AG09319 (cell line): Measurements from ENCODE around the gene ATP6V1F.

Experiments
- DNase-seq: peaks from one replicate; pipeline ENCODE4 v3.0.0-alpha.2; 2010; ENCODE audit warnings: low read depth; ENCODE audit errors: extremely low read depth
- TF ChIP-seq, protein P1 (sequence below): IDR thresholded peaks from 2 replicates; pipeline ENCODE4 v1.5.1; 2011; ENCODE audit warnings: low read depth, mild to moderate bottlenecking, inconsistent platforms, low read length, moderate library complexity

ATP6V1F gene

DNA sequence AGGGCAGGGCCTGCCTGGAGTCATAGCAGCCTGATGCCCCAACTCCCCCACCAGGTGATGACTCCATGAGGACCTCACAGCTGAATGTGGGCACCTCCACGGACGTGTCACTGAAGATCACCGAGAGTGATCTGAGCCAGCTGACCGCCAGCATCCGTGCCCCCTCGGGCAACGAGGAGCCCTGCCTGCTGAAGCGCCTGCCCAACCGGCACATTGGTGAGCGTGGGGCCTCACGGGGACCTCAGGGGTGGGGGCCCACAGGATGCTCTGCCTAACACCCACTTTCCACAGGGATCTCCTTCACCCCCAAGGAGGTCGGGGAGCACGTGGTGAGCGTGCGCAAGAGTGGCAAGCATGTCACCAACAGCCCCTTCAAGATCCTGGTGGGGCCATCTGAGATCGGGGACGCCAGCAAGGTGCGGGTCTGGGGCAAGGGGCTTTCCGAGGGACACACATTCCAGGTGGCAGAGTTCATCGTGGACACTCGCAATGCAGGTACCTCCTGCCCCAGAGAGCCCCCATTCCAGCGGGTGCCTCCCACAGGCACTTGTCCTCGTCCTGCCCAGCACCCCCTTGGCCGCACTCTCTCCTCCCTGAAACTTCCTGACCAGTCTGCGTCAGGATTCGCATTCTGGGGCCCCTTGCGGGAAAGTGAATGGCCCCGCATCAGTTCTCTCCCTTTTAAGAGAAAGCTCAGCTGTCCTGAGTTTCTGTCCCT lies 10.0 kb upstream of the ATP6V1F start:
- TF ChIP-seq, protein P1, sequence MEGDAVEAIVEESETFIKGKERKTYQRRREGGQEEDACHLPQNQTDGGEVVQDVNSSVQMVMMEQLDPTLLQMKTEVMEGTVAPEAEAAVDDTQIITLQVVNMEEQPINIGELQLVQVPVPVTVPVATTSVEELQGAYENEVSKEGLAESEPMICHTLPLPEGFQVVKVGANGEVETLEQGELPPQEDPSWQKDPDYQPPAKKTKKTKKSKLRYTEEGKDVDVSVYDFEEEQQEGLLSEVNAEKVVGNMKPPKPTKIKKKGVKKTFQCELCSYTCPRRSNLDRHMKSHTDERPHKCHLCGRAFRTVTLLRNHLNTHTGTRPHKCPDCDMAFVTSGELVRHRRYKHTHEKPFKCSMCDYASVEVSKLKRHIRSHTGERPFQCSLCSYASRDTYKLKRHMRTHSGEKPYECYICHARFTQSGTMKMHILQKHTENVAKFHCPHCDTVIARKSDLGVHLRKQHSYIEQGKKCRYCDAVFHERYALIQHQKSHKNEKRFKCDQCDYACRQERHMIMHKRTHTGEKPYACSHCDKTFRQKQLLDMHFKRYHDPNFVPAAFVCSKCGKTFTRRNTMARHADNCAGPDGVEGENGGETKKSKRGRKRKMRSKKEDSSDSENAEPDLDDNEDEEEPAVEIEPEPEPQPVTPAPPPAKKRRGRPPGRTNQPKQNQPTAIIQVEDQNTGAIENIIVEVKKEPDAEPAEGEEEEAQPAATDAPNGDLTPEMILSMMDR = no peak
- DNase-seq = no peak

DNA sequence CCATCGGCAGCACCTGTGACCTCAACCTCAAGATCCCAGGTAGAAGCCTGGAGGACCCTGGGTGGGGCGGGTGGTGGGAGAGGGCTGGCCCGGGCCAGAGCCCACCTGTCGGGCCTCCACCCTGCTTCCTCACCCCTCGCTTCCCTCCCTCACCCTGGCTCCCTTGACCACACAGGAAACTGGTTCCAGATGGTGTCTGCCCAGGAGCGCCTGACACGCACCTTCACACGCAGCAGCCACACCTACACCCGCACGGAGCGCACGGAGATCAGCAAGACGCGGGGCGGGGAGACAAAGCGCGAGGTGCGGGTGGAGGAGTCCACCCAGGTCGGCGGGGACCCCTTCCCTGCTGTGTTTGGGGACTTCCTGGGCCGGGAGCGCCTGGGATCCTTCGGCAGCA lies 8.9 kb upstream of the ATP6V1F start:
- TF ChIP-seq, protein P1 = no peak
- no peak for DNase-seq

DNA sequence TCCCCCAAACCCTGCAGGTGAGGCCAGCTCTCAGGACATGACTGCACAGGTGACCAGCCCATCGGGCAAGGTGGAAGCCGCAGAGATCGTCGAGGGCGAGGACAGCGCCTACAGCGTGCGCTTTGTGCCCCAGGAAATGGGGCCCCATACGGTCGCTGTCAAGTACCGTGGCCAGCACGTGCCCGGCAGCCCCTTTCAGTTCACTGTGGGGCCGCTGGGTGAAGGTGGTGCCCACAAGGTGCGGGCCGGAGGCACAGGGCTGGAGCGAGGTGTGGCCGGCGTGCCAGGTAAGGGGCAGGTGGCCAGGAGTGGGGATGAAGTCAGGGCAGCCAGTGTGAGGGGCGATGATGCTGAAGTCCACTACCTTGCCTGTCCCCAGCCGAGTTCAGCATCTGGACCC lies 8.3 kb upstream of the ATP6V1F start:
- TF ChIP-seq, protein P1 = no peak
- DNase-seq = no peak

DNA sequence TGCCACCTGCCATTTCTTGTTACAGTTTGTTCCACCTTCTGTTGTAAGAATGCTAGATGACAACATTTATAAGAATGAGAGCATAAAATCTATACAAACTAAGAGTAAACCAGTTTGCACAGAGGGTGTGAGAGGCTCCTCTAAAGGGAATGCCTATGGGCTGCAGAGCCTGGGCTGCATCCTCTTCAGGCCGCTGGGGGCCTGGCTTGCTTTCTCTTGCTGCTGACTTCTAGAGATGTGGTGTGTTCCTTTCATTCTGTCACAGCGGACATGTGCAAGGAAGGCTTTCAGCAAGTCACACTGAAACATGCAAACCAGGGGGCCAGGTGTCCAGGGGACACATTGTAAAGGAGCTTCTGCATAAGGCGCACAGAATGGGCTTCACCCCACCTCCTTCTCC lies 7.1 kb upstream of the ATP6V1F start:
- no peak for DNase-seq
- TF ChIP-seq, protein P1 = no peak

DNA sequence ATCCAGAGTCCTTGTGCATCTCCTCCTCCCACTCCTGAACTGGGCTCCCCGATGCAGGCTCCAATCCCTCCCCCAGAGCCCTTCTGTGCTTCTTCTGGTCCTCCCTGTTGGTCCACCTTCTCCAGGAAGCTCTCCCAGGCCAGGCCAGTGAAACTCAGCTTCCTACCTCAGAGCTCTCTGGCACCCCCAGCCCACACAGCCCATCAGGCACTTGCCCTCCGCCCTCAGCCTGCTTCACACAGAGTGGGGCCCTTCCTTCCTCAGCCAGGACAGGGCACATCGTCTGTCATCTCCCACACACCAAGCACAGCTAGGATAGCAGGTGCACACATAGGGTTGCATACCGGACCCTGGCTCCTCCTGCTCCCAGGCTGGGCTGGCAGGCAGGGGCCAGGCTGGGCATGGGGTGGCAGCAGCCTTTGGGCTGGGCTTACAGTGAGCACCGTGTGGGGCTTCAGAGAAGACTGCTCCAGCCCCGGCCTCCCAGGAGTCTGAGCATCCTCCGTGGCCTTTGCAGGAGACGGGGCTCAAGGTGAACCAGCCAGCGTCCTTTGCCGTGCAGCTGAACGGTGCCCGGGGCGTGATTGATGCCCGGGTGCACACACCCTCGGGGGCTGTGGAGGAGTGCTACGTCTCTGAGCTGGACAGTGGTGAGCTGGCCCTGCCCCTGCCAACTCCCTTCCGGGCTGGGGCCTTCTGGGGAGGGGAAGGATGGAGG lies 6.5 kb upstream of the ATP6V1F start:
- TF ChIP-seq, protein P1 = no peak
- no peak for DNase-seq

DNA sequence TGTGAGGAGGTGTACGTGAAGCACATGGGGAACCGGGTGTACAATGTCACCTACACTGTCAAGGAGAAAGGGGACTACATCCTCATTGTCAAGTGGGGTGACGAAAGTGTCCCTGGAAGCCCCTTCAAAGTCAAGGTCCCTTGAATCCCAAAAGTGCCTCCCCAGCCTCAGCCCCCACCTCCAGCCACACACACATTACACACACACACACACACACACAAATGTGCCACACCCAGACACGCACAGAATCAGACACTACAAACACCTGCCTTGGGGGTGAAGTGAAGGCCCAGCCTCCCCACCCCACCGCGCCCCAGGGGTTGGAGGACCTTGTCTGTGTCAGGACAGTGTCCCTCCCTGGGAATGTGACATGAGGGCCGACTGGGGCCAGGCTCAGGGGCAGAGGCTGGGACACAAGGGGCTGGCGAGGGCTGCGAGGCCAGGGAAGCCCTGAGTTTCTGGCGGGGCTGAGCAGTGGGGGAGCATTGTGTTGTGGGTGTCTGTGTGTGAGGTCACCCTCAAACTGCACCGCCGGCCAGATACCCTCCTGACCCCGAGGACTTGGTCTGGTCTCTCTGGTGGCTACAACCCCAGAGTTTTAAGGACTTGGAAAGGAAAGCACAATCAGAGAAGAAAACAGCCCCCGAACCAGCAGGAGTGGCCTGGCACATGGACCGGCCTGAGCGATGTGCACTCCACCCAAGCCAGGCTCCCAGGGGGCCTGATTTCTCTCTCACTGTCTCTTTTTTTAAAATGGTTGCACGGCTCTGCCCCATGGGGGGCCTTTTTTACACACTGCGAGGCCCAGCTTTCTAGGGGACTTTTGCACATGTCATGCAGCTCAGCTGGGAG lies 4.0 kb upstream of the ATP6V1F start:
- no peak for DNase-seq
- TF ChIP-seq, protein P1 = no peak
